GM21576 (cell line): ENCODE results near the gene ALDH3B1.

Experiments
- ATAC-seq: cut with Tn5 transposase; IDR thresholded peaks from one replicate; pipeline ENCODE4 v1.9.1; 2021; ENCODE audit warnings: mild to moderate bottlenecking, moderate library complexity; ENCODE audit not compliant: unreplicated experiment

The ALDH3B1 gene

DNA sequence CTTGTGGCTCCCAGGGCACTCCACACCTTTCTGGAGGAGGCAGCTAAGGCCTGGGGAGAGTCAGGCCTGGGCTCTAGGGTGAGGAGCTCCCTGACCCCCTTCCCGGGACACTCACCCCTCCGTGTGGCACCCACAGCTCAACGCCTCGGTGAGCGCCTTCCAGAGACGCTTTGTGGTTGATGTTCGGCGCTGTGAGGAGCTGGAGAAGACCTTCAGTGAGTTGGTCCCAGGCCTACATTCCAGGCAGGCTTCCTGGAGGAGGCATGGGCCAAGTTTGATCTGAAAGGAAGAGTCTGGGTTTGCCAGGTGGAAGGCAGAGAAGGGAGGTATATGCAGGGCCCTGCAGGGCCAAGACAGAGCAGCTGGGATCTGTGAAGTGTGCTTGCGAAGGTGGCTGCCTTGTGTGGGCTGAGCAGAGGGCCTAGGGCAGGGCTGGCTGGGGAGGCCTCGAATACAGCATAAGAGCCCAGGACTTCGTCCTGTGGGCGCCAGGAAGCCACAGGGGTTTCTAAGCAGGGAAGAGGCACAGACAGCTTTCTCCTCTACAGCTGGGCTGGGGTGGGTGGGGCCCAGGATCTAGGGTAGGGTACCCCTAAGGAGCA lies 31.6 kb downstream of the ALDH3B1 start:
- ATAC-seq, result no peak

DNA sequence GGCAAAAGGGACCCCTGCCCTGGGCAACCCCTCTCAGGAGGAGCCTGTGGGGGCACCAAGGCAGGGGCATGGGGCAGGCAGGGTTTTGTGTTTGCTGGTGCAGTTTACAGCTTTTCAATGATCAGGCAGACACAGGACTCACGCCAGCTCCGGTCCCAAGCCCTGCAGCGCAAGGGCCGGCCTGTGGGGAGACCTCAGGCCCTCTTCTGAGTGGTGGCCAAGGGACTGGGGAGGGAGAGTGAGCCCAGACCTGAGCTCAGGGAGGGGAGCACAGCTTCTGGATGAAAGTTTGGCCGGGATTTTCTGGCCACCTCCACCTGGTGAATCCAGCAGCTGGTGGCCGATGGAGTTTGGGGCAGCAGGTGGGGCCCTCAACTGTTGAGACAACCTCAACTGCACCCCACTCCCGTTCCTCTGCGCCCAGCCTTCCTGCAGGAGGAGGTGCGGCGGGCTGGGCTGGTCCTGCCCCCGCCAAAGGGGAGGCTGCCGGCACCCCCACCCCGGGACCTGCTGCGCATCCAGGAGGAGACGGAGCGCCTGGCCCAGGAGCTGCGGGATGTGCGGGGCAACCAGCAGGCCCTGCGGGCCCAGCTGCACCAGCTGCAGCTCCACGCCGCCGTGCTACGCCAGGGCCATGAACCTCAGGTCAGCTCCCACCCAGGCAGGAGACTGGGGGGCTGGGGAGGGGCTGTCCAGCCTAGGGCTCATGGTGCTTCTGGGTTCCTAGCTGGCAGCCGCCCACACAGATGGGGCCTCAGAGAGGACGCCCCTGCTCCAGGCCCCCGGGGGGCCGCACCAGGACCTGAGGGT lies 32.3 kb downstream of the ALDH3B1 start:
- no peak for ATAC-seq

DNA sequence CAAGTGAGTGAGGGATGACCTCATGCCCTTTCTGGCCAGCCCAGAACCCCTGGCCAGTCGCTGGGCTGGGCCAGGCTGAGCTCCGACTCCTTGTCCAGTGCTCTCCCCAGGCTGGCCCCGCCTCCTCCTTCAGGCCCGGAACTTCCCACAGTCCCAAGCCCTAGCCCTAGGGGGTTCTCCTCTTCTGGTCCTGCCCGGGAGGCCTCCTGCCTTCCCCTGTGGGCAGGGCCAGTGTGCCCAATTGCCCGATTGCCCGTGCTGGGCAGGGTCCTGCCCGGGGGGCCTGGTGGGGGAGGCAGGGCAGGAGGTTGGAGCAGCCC lies 32.9 kb downstream of the ALDH3B1 start:
- ATAC-seq, result no peak

DNA sequence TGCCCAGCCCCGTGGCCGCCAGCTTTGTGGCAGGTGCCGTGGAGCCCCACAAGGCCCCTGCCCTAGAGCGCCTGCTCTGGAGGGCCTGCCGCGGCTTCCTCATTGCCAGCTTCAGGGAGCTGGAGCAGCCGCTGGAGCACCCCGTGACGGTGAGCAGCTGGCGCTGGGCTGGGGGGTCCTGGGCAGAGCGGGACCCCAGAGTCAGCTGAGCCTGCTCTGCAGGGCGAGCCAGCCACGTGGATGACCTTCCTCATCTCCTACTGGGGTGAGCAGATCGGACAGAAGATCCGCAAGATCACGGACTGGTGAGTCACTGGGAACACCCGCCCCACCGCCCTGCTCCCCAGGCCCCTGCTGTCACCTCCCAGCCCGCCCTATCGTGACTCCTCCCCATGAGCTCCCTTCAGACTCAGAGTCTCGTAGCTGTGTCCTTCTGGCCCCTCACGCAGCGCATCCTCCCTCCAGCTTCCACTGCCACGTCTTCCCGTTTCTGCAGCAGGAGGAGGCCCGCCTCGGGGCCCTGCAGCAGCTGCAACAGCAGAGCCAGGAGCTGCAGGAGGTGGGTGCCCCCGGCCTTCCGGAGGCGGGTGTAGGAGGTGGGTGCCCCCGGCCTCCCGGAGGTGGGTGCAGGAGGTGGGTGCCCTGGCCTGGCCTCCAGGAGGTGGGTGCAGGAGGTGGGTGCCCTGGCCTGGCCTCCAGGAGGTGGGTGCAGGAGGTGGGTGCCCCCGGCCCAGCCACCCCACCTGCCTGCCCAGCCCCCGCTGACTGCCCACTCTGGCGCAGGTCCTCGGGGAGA lies 33.4 kb downstream of the ALDH3B1 start:
- no peak for ATAC-seq

DNA sequence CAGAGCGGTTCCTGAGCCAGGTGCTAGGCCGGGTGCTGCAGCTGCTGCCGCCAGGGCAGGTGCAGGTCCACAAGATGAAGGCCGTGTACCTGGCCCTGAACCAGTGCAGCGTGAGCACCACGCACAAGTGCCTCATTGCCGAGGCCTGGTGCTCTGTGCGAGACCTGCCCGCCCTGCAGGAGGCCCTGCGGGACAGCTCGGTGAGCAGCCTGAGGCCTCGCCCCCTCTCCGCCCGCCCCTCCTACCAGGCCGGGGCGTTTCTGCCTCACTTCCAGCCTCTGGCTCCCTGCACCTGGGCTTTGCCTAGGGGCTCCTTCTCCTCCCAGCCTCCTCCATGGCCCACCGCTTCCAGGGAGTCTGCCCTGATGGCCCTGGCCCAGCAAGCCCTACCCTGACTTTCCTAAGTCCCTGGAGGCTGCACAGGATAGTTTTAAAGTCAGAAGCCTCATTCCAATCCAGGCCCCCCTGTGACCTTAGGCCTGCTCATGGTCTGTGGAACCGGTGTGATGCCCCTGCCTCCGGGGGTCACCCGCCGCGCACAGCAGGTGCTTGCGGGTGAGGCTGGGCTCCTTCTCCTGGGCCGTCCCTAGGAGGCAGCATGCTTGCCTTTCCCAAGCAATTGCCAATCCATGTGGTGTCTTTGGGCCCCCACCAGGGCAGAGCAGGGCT lies 34.2 kb downstream of the ALDH3B1 start:
- ATAC-seq, result no peak

DNA sequence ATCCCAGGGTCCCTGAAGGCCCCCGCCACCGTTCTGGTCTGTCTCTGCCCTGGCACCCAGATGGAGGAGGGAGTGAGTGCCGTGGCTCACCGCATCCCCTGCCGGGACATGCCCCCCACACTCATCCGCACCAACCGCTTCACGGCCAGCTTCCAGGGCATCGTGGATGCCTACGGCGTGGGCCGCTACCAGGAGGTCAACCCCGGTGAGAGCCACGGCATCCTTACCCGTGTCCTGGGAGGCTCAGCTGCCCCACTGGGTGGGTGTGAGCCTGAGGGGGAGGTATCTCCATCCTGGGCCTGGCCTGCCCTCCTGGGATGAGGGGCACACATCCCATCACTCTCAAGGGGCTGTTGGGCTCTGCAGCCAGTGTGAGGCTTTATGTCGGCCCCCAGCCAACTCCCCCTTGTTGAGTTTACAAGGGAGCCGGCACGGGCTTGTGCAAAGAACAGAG lies 34.8 kb downstream of the ALDH3B1 start:
- ATAC-seq, result no peak

DNA sequence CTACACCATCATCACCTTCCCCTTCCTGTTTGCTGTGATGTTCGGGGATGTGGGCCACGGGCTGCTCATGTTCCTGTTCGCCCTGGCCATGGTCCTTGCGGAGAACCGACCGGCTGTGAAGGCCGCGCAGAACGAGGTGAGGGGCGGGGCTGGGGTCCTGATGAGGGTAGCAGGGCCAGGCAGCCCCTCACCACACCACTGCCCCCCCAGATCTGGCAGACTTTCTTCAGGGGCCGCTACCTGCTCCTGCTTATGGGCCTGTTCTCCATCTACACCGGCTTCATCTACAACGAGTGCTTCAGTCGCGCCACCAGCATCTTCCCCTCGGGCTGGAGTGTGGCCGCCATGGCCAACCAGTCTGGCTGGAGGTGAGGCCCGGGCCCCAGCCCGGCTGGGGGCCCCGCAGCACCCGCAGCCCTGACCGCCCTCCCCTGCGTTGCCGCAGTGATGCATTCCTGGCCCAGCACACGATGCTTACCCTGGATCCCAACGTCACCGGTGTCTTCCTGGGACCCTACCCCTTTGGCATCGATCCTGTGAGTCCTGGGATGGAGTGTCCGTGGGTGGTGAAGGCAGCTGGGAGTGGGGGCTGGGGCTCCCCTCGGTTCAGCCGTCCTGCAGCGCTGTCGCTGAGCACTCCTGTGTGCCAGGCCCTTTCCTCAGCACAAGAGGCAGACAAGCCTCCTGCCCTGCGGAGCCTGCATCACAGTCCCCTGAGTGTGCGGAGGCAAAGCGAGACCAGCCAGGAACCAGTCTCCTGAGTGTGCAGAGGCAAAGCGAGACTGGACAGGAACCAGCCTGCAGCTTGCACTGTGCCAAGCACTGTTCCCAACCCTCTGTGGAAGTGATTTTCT lies 37.5 kb downstream of the ALDH3B1 start:
- ATAC-seq, result no peak

DNA sequence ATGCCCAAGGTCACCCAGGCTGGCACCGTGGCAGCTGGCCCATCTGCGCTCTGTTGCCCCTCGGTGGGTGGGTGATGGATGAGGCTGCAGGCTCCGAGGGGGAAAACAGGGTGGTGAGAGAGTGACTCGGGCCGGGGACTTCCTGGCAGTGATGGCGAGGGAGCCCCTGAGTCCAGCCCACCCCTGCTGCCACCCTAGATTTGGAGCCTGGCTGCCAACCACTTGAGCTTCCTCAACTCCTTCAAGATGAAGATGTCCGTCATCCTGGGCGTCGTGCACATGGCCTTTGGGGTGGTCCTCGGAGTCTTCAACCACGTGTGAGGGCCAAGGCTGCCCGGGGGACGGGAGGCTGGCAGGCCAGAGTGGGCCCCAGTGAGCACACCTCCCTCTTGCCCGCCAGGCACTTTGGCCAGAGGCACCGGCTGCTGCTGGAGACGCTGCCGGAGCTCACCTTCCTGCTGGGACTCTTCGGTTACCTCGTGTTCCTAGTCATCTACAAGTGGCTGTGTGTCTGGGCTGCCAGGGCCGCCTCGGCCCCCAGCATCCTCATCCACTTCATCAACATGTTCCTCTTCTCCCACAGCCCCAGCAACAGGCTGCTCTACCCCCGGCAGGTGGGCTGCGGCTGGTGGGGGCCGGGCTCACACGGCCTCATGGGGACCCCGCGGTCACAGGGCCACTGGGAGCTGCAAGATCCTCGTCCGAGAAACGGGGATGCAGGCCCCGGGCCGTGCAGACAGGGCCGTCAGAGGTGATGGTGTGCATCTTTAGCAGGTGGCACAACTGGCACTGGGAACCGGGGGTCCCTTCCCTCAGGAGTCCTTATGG lies 38.8 kb downstream of the ALDH3B1 start:
- no peak for ATAC-seq

DNA sequence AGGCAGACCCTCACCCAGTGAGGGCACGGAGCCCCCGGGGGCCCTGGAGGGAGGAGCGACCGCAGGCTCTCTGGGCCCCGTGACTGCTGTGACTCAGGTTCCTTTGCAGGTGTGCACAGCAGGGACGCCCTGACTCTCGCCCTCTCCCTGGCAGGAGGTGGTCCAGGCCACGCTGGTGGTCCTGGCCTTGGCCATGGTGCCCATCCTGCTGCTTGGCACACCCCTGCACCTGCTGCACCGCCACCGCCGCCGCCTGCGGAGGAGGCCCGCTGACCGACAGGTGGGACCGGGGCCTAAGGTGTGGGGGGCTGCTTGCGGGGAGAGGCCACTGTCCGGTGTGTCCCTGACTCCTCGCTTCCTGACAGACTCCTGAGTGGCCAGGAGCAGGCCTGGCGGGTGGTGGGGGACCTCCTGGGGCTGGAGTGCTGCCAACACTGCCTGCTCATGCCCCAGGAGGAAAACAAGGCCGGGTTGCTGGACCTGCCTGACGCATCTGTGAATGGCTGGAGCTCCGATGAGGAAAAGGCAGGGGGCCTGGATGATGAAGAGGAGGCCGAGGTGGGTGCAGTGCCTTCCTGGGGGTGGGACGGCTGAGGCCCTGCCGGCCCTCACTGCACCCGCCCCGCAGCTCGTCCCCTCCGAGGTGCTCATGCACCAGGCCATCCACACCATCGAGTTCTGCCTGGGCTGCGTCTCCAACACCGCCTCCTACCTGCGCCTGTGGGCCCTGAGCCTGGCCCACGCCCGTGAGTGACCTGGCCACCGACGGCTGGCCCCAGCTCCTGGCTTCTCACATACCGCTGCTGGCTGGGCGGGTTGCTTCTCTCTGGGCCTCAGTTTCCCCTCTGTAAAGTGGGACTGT lies 39.6 kb downstream of the ALDH3B1 start:
- ATAC-seq, result no peak

DNA sequence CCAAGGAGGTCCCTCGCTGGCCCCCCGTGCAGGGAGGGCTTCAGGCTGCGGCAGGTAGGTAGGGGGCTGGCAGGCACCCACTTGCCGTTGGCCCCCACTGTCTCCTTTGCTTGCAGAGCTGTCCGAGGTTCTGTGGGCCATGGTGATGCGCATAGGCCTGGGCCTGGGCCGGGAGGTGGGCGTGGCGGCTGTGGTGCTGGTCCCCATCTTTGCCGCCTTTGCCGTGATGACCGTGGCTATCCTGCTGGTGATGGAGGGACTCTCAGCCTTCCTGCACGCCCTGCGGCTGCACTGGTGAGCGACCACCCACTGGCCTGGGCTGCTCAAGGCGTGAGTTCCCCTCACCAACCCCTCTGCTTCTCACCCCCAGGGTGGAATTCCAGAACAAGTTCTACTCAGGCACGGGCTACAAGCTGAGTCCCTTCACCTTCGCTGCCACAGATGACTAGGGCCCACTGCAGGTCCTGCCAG lies 40.3 kb downstream of the ALDH3B1 start:
- no peak for ATAC-seq

DNA sequence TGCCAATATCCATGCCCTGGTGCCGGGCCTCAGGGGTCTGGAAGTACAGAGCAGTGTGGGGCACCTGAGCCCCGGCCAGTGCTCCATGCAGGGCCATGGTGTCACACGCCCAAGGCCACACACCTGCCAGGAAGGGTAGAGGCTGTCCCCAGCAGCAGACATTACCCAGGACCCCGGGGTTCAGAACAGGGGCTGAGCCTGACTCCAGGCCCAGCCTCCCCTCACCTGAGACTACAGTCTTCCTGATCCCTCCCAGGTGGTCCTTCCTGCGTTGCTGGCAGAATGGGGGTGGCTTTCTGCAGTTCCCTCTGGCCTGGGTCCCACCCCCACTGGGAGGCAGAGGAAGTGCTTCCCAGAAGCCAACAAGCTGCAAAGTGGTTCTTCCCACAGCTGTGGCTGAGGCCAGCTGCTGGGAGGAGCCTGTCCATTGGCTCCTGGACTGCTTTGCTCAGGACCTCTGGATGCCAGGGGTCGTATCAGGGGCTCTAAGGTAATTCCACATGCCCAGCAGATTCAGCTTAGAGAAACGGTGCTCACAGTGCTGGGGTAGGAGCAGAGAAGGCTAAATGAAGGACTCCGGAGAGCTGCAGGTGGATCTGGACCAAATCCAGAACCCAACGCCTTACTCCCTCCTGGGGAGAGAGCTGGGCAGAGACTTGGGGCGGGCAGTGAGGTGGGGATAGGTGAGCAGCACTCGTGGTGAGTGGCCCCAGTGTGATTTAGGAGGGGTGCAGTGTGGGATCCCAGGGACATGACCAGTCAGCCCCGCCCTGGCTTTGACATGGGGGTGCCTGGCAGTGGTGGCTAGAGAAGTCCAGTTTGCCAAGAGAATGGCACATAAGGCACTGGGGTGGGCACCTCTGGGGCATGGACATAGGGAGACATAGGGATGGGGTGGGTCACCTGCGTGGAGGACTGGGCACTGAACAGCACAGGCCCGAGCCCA lies 41.3 kb downstream of the ALDH3B1 start:
- no peak for ATAC-seq

DNA sequence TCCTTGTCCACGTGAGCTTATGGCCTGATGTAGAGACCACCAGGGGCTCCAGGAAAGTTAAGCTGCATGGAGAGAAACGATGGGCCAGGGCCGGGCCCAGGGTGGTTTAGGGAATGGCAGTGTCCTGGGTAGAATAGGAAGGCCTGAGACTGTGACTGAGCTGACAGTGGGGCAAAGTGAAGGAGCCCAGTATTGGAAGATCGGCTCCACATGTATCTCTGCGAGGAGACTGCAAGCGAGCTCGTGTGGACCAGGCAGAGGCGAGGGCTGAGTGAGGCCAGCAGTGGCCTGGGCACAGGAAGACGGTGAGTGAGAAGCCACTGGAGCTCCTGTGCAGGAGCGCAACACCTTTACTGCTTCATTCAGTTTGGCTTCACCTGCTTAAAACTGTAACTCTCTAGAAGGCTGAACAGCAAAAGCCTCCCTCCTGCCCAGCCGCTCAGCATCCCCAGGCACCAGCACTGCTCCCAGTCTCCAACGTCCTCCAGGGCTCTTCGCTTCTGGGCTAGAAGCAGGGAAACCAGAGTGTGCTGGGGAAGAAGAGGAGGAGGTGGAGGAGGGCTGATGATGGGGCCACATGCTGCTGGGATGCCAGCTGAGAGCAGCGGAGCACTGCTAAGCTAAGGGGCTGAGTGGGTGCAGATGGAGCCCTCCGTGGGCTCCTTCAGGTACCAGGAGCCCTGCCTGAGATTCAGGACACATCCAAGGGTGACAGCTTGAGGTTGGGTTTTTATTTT lies 42.2 kb downstream of the ALDH3B1 start:
- no peak for ATAC-seq

DNA sequence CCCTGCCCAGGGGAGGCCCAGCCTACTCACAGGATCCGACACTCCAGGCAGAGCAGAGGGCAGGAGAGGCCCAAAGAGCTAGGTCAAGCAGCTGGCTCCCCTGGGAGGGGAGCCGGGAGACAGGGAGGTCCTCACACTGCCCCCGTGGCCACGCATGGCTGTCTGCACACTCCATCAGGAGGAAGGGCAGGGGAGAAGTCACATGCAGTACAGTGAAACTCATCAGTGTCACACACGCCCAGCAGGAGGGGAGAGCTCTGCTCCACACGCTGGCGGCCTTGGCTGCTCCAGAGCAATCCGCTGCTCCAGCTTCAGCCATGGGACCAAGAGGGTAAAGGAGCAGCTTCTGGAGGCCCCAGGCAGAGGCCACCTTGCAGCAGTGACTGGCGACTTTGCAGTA lies 43.0 kb downstream of the ALDH3B1 start:
- no peak for ATAC-seq

DNA sequence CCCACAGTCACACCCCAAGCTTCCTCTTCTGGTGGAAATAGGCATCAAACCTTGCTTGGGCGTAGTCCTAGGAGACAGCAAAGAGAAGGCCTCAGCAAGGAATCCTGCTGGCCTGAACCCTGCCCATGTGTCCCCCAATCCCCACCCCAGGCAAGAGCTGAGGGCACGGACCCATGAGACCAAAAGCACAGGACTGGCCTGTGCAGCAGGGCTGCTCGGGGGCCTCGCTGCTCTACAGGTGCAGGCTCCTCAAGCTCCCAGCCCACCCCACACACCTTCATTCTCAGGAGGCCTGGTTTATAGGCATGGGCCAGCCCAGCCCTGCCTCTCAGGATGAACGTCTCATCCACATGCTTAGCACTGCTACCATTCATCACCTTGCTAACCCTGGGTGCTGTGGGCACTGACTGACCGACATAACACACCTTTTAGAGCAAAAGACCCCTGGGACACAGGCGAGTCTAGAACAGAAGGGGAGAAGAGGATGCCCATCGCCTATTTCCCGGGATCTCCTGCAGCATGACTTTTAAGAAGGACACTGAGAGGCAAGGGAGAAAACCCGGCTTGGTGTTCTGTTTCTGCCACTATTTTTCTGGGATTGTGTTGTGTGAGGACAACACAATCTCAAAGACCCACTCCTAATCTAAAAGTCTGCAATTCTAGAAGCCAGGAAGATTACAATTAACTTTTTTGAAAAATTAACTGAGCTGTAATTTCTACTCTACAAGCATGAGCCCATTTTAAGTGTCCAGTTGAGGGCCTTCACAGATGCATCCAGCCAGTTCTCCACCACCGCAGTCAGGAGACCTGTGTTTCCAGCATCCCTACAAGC lies 44.1 kb downstream of the ALDH3B1 start:
- no peak for ATAC-seq

DNA sequence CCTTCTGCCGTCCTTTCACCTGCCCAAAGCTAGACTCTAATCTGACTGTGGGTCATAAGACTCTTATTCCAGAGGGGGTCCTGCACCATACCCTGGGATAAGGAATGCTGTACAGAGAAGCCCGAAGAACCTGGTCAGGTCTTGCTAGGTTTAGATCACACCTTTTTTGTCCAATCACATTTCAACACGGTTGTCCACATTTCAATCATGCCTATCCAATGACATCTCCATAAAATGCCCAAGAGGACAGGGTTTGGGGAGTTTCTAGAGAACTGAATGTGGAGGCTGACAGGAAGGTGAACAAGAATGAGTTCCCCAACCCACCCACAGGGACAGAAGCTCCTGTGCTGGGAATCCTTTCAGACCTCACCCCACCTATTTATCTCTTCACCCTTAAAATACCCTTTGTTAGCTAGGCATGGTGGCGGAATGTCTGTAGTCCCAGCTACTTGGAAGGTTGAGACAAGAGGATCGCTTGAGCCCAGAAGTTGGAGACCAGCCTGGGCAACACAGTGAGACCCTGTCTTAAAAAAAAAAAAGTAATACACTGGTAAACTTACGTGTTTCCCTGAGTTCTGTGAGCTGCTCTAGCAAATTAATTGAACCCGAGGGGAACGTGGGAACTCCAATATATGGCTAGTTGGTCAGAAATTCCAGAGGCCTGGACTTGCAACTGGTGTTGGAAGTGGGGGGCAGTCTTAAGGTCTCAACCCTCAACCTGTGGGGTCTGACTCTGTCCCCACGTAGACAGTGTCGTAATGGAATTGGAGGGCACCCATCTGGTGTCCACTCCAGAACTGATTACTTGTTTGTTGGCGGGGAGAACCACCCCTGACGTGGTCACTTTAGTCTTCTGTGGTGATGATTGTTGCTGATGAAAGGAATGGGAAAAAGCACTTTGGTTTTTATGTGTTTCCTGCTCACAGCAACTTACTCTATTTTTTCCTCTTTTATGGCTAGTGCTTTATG lies 46.5 kb downstream of the ALDH3B1 start:
- no peak for ATAC-seq
